Testis (tissue), 2 donors: ENCODE data around the gene CLTRN.

ENCODE experiments used
- POLR2A ChIP-seq: fragments of 450-650 bp; IDR thresholded peaks from one replicate; pipeline ENCODE4 v1.6.1; 2017; ENCODE audit warnings: antibody characterized with exemption, mild to moderate bottlenecking, moderate library complexity
- TF ChIP-seq, protein P1 (sequence below), 3 experiments: fragments of 450-650 bp in 2 of 3; fragments of 200-600 bp in 1 of 3; sonication (generic) in 1 of 3; IDR thresholded peaks; one replicate each; pipeline ENCODE4 v1.5.1; 2016 to 2019; ENCODE audit warnings: antibody characterized with exemption in 3 of 3, mild to moderate bottlenecking in 2 of 3, moderate library complexity in 1 of 3

DNA sequence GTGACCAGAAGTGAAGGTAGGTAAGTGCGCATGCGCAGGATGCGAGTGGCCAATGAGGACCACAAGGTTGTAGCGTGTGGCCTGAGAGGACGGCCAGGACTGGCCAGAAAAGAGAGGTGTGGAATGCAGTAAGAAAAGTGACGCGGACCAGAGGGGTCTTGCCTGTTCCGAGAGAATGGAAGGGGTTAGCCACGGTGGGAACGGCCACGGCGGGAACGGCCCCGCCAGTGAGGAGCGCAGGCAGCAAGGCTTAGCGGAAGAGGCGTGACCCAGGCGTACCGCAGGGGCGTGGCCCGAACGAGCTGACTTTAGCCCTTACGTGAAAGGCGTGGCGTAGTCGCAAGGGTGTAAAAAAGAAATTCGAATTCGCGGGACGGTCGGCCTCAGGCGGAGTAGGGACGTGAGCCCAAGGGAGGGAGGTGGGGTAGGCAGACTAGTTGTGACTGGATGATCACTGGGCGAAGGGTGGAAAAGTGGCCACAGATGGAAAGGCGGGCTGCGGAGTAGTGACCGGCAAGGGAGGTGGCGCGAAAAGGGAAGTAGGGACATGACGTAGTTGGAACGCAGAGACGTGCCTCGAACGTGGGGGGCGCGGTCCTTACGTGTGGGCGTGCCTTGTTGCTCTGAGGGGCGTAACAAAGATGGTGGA is 10.4 kb upstream of the CLTRN start:
- TF ChIP-seq POLR2A, result no peak
- TF ChIP-seq, protein P1, sequence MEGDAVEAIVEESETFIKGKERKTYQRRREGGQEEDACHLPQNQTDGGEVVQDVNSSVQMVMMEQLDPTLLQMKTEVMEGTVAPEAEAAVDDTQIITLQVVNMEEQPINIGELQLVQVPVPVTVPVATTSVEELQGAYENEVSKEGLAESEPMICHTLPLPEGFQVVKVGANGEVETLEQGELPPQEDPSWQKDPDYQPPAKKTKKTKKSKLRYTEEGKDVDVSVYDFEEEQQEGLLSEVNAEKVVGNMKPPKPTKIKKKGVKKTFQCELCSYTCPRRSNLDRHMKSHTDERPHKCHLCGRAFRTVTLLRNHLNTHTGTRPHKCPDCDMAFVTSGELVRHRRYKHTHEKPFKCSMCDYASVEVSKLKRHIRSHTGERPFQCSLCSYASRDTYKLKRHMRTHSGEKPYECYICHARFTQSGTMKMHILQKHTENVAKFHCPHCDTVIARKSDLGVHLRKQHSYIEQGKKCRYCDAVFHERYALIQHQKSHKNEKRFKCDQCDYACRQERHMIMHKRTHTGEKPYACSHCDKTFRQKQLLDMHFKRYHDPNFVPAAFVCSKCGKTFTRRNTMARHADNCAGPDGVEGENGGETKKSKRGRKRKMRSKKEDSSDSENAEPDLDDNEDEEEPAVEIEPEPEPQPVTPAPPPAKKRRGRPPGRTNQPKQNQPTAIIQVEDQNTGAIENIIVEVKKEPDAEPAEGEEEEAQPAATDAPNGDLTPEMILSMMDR (IDR thresholded peaks at IDR 0.05), result peak in 1 of 3 experiments; percentile 13
